Measurements from ENCODE around the gene DNAH10.

- TF ChIP-seq, protein P1, sequence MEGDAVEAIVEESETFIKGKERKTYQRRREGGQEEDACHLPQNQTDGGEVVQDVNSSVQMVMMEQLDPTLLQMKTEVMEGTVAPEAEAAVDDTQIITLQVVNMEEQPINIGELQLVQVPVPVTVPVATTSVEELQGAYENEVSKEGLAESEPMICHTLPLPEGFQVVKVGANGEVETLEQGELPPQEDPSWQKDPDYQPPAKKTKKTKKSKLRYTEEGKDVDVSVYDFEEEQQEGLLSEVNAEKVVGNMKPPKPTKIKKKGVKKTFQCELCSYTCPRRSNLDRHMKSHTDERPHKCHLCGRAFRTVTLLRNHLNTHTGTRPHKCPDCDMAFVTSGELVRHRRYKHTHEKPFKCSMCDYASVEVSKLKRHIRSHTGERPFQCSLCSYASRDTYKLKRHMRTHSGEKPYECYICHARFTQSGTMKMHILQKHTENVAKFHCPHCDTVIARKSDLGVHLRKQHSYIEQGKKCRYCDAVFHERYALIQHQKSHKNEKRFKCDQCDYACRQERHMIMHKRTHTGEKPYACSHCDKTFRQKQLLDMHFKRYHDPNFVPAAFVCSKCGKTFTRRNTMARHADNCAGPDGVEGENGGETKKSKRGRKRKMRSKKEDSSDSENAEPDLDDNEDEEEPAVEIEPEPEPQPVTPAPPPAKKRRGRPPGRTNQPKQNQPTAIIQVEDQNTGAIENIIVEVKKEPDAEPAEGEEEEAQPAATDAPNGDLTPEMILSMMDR (conservative IDR thresholded peaks at IDR 0.05) = no peak
- TF ChIP-seq EZH2 (IDR thresholded peaks at IDR 0.05; ENCODE audit: low read depth) = no peak
Measured at GRCh38 chr12:123892853-123893252, 130.8 kb downstream of the DNAH10 start.
